Heart left ventricle (tissue), 13 donors: Measurements from ENCODE around the gene ASB17.

ENCODE experiments used
- CTCF ChIP-seq, 12 donors: fragments of 200-600 bp; sonication (generic) in 4 of 12; IDR thresholded peaks; one replicate each; pipeline versions ENCODE4 v1.5.0 to v1.8.0; 2018 to 2022; ENCODE audit warnings: antibody characterized with exemption in 12 of 12, mild to moderate bottlenecking in 5 of 12
- POLR2A ChIP-seq, 2 donors: fragments of 450-650 bp; IDR thresholded peaks; one replicate each; pipeline ENCODE4 v1.6.1; 2017; ENCODE audit warnings: antibody characterized with exemption in 2 of 2, mild to moderate bottlenecking in 2 of 2, moderate library complexity in 2 of 2
- donor health status: ischemic (EF 13 %, LVEDD 7.1; RV severe dilation, severe dysfunction).
- donor health status: DM: no; HTN: yes; CAD: no.
- donor health status: DM: no; HTN: no; CAD: no.
- donor health status: ischemic (EF 25% LVEDD 6.9; RV normal size, moderate dysfunction).
- donor health status: ischemic (EF 25% LVEDD 5.7; RV mildly dilated, moderate dysfunction).
- donor health status: ischemic (EF 35%, LVEDD 5.7; RV mildly dilated, moderate dysfunction).
- donor health status: nonischemic (EF 11% LVEDD 7.7; RV severe dilation, severe dysfunction).
- donor health status: DM: yes; HTN: yes; CAD: no.
- donor health status: PGD.
- donor health status: ischemic (EF 29% LVEDD 5.4; RV normal size, mild dysfunction).
- donor health status: nonischemic (EF 23%, LVEDD 6.1; RV moderate dilation, normal function).

- TF ChIP-seq CTCF (IDR thresholded peaks at IDR 0.05), result no peak
- no peak for TF ChIP-seq POLR2A (IDR thresholded peaks at IDR 0.05)
Observed at GRCh38 chr1:75980972-75981897, 49.0 kb upstream of the ASB17 start.
